ENCODE results near the gene GSTA4. TPM values are rescaled to one million over a fixed set of nuclear protein-coding genes. Genes with fewer than 3 reads are reported as not detected.

The GSTA4 gene
- total RNA-seq, 2 experiments from 2014 or later, result 21.6 to 21.7 TPM

DNA sequence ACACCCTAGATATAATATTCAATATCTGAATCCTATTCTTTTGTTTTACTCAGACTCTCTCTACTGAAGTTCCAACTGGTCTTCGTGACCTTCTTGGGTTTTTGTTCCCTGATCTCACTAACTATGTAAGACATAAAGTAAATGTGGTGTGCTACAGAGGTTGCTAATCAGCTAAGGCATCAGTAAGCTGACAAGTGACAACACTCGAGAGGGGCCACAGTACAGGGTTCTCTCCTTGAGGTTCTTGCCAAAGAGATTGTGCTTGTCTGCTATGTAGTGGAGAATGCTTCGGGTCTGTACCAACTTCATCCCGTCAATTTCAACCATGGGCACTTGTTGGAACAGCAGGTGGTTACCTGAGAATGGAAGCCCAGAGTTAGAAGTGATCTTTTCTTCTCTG is 9.9 kb downstream of the GSTA4 start:
- intact Hi-C loops (cut with micrococcal nuclease), result loop anchor here (2.0 kb wide), 3 partner anchors 374 to 822 kb away; no protein-coding TSS in a partner anchor
- peak; percentile 24 for DNase-seq
- CTCF ChIA-PET, result interaction anchor here (3.2 kb wide), 1 partner anchor 10 kb away, joined by 14 read pairs; the partner anchor contains the start of gene GSTA4
- Mint-ChIP-seq H3K27ac (peak overlapping the region; percentile 82), H3K9me3 (no peaks in the 10 kb centered on the region), H3K4me1 (ENCODE audit: low read depth) (peaks cover 69% of the 10 kb centered on the region), H3K27me3 (ENCODE audit: low read depth) (peaks cover 7% of the 10 kb centered on the region), H3K4me3 (no peak overlapping the region), H3K36me3 (ENCODE audit: low read depth) (peaks cover 34% of the 10 kb centered on the region)

DNA sequence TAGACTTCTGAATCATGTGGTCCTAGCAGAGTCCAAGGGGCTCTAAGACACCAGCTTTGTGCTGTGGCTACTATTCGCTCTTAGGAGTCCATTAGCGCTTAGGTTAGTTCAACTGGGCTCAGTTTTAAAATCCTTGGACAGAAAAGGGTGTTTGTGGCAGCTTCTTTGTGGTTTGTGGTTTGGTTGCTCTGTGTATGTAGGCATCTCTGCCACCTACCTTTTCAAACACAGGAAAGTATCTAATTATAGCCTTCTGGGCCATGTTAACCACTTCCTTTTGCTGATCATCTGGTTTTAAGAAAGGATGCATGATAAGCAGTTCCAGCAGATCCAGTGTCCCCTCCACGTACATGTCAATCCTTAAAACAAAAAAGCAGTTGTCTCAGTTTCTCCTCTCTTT is 10.8 kb downstream of the GSTA4 start:
- no peak overlapping the region for H3K4me3 Mint-ChIP-seq
- no peaks in the 10 kb centered on the region for H3K9me3 Mint-ChIP-seq
- peaks cover 63% of the 10 kb centered on the region for H3K4me1 Mint-ChIP-seq (ENCODE audit: low read depth)
- intact Hi-C loops (cut with micrococcal nuclease), result loop anchor here (1.0 to 5.0 kb wide), 10 partner anchors 8 to 821 kb away; partner anchors contain the start of genes ELOVL5, GSTA4 and TRAM2
- peak; percentile 81 for DNase-seq
- CTCF ChIA-PET, result interaction anchor here (1.6 to 3.2 kb wide), 3 partner anchors 10 to 11 kb away, joined by 5 to 14 read pairs (median 7); partner anchors contain the start of gene GSTA4
- peaks cover 28% of the 10 kb centered on the region for H3K36me3 Mint-ChIP-seq (ENCODE audit: low read depth)
- peaks cover 8% of the 10 kb centered on the region for H3K27me3 Mint-ChIP-seq (ENCODE audit: low read depth)
- peak overlapping the region; percentile 82 for H3K27ac Mint-ChIP-seq

DNA sequence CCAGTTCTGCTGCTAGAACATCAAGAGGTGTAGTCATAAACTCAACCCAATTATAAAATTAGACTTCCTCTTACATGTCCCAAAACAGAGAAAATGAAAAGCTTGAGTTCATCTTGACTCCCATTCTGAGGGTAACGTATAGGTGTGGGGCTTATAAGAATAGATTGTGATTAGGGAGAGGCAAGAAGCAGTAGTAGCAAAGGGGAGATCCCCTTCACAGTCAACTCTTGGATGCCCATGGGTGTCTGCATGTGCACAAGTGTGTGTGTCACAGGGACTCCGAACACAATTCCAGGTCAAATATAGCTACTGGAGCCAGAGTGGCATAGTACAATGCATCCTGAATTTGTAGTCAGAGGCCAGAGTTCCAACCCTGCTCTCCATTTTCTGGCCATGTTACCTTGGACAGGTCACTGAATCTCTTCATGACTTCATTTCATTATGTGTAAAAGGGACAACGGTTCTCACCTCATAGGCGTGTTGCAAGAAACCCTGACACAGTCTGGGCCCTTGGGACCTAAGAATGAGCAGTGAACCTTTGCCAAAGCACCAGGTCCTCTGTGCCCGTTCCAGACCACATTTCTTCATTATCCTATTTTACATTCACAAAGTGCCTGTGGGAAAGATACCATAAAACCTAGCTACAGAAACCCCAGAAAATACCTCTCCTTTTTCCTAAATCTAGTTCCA is 11.8 kb downstream of the GSTA4 start:
- H3K27me3 Mint-ChIP-seq (ENCODE audit: low read depth), result peaks cover 12% of the 10 kb centered on the region
- H3K9me3 Mint-ChIP-seq, result no peaks in the 10 kb centered on the region
- DNase-seq, result peak; percentile 36
- intact Hi-C loops (cut with micrococcal nuclease), result loop anchor here (5.0 kb wide), 5 partner anchors 324 to 686 kb away; partner anchors contain the start of genes ELOVL5 and TRAM2
- no peak overlapping the region for H3K4me3 Mint-ChIP-seq
- peaks cover 60% of the 10 kb centered on the region for H3K4me1 Mint-ChIP-seq (ENCODE audit: low read depth)
- H3K27ac Mint-ChIP-seq, result peak overlapping the region; percentile 82
- peaks cover 25% of the 10 kb centered on the region for H3K36me3 Mint-ChIP-seq (ENCODE audit: low read depth)
- CTCF ChIA-PET, result interaction anchor here (1.4 to 1.6 kb wide), 3 partner anchors 11 to 95 kb away, joined by 3 to 7 read pairs (median 5); partner anchors contain the start of gene GSTA4

DNA sequence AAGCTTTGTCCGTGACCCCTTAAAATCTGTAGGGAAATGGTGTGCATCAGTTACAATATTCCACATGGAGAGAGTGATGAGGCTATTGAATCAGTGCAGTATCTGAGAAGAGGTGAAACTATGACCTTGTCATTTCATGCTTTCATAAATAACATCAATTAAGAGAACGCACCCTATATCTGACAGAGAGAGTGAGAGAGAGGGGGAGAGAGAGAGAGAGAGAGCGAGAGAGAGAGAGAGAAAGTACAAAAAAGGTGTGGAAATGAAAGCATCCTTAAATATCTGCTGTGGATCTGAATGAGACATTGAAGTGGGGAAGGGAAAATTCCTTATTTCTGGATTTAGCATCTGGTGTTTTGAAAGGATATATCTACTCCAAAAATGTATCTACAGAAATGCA is 12.4 kb downstream of the GSTA4 start:
- CTCF ChIA-PET, result interaction anchor here (1.4 to 1.6 kb wide), 3 partner anchors 11 to 94 kb away, joined by 3 to 7 read pairs (median 5); partner anchors contain the start of gene GSTA4
- H3K27ac Mint-ChIP-seq, result peak overlapping the region; percentile 82
- peak overlapping the region; percentile 20 for H3K4me3 Mint-ChIP-seq
- H3K4me1 Mint-ChIP-seq (ENCODE audit: low read depth), result peaks cover 60% of the 10 kb centered on the region
- peaks cover 14% of the 10 kb centered on the region for H3K27me3 Mint-ChIP-seq (ENCODE audit: low read depth)
- H3K36me3 Mint-ChIP-seq (ENCODE audit: low read depth), result peaks cover 27% of the 10 kb centered on the region
- H3K9me3 Mint-ChIP-seq, result no peaks in the 10 kb centered on the region
- intact Hi-C loops (cut with micrococcal nuclease), result loop anchor here (5.0 kb wide), 5 partner anchors 325 to 685 kb away; partner anchors contain the start of genes ELOVL5 and TRAM2
- no peak for DNase-seq

DNA sequence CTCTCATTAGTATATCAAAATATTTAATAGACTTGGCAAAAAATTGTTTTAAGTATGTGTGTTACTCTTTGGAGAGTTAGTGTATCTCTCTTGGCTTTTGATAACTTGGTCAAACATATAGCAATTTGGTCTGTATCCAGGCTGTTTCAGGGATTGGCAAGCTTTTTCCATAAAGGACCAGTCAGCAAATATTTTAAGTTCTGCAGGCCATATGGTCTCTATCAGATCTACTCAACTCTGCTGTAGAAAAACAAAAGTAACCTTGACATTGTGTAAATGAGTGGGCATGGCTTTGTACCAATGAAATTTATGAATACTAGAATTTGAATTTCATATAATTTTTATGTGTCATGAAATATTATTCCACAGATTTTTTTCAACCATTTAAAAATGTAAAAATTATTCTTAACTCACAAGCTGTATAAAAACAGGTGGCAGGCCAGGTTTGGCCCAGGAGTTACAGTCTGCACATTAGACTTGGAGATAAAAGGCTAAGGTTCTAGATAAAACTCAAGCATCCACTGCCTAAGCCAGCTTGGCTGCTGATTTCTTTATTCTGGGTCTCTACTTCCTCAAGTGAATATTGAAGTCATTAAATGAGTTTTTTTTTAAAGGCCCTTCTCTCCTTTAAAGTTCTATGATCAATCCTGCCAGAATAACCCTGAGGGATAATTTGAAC is 13.7 kb downstream of the GSTA4 start:
- Mint-ChIP-seq H3K27ac (no peak overlapping the region), H3K4me1 (ENCODE audit: low read depth) (peaks cover 62% of the 10 kb centered on the region), H3K27me3 (ENCODE audit: low read depth) (peaks cover 14% of the 10 kb centered on the region), H3K36me3 (ENCODE audit: low read depth) (peaks cover 24% of the 10 kb centered on the region), H3K4me3 (no peak overlapping the region), H3K9me3 (no peaks in the 10 kb centered on the region)
- no peak for DNase-seq
- intact Hi-C loops (cut with micrococcal nuclease), result loop anchor here (5.0 kb wide), 5 partner anchors 326 to 684 kb away; partner anchors contain the start of genes ELOVL5 and TRAM2
- CTCF ChIA-PET, result interaction anchor here (1.0 kb wide), 1 partner anchor 8 kb away, joined by 4 read pairs; no protein-coding TSS in a partner anchor

DNA sequence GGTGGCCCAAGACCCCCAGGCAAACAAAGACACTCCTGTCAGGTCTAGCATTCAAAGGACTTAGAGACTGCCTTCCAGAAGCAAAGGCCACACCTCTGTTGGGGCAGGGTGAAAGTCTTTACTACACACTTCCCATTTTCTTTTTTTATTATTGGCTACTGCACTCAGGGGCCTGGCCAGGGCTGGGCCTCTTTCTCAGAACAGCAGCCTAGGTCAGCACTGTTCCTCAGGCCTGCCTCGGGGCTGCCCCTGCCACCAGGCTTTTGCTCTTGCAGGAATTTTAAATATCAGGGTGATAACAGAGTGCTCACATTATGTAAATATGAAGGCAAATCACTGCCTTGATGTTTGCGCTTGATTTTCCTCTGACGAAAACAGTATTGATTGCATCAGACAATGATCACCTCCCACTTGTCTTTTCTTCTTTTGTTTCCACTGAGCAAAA is 18.5 kb downstream of the GSTA4 start:
- Mint-ChIP-seq H3K27me3 (ENCODE audit: low read depth) (peaks cover 10% of the 10 kb centered on the region), H3K4me1 (ENCODE audit: low read depth) (peaks cover 34% of the 10 kb centered on the region), H3K9me3 (no peaks in the 10 kb centered on the region), H3K36me3 (ENCODE audit: low read depth) (peaks cover 3% of the 10 kb centered on the region), H3K27ac (peak overlapping the region; percentile 92), H3K4me3 (peak overlapping the region; percentile 12)
- peak; percentile 74 for DNase-seq
- CTCF ChIA-PET, result interaction anchor here (0.6 kb wide), 1 partner anchor 66 kb away, joined by 5 read pairs; no protein-coding TSS in a partner anchor
- intact Hi-C loops (cut with micrococcal nuclease), result loop anchor here (1.0 kb wide), 7 partner anchors 8 to 603 kb away; partner anchors contain the start of gene GSTA4

DNA sequence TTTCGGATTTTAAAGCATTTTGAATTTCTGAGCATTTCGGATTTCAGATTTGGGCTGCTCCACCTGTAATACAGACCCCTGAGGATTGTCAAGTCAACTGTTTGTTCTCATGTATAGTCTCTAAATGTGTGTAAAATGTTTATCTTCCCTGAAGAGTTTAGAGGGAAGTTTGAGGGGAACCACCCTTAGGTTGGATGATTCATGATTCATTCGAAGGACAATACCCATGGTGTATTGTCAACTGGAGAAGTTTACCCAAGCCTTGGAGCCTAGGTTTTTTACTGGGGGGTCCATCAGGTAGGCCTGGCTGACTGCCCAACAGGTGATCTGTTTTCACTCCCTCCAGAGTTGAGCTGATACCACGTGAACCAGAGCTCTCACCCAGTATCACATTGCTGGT is 18.9 kb downstream of the GSTA4 start:
- peaks cover 34% of the 10 kb centered on the region for H3K4me1 Mint-ChIP-seq (ENCODE audit: low read depth)
- peak overlapping the region; percentile 92 for H3K27ac Mint-ChIP-seq
- H3K4me3 Mint-ChIP-seq, result peak overlapping the region; percentile 12
- peaks cover 10% of the 10 kb centered on the region for H3K27me3 Mint-ChIP-seq (ENCODE audit: low read depth)
- H3K9me3 Mint-ChIP-seq, result no peaks in the 10 kb centered on the region
- intact Hi-C loops (cut with micrococcal nuclease), result loop anchor here (1.0 kb wide), 7 partner anchors 8 to 603 kb away; partner anchors contain the start of gene GSTA4
- CTCF ChIA-PET, result interaction anchor here (0.6 kb wide), 1 partner anchor 66 kb away, joined by 5 read pairs; no protein-coding TSS in a partner anchor
- H3K36me3 Mint-ChIP-seq (ENCODE audit: low read depth), result peaks cover 3% of the 10 kb centered on the region
- peak; percentile 21 for DNase-seq

DNA sequence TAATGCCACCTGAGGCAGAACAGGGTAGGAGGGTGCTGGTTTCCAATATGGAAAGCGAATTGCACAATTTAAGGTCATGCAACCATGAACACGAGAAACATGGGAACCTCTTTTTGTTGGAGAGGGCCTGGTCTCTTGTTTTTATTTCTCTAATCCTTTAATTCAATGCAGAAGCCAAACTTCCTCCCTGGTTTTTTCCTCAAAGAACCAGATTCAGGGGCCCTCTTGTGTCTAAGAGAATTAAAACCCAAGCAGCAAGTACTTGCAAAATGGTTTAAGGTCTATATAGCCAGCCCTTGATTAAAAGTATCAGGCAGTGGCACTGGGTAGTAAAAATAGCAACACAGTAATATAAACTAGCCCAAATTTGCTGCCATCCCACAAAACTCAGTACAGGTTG is 19.5 kb downstream of the GSTA4 start:
- intact Hi-C loops (cut with micrococcal nuclease), result no loop called here
- Mint-ChIP-seq H3K4me3 (no peak overlapping the region), H3K9me3 (no peaks in the 10 kb centered on the region), H3K4me1 (ENCODE audit: low read depth) (peaks cover 34% of the 10 kb centered on the region), H3K27me3 (ENCODE audit: low read depth) (peaks cover 10% of the 10 kb centered on the region), H3K27ac (no peak overlapping the region), H3K36me3 (ENCODE audit: low read depth) (peaks cover 3% of the 10 kb centered on the region)
- CTCF ChIA-PET, result no interaction called here
- no peak for DNase-seq

DNA sequence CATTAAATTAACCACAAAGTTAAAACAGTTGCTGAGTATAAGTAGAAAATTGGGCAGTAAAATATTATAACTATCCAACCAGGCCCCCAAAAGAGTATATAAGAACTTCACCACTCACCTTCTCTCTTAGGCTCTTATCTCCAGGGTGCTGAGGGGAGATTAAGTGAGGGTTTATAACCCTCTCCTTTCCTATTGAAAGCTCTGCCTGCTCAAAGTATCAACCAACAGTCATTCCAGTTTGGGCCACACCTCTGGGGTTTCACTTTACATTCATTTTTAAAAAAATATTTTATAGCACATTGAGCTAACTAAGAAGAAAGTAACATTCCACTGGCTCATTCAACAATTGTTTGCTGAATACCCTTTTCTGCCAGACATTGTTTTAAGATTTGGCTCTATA is 22.1 kb downstream of the GSTA4 start:
- peaks cover 27% of the 10 kb centered on the region for H3K4me1 Mint-ChIP-seq (ENCODE audit: low read depth)
- no peaks in the 10 kb centered on the region for H3K36me3 Mint-ChIP-seq (ENCODE audit: low read depth)
- H3K4me3 Mint-ChIP-seq, result no peak overlapping the region
- no peaks in the 10 kb centered on the region for H3K9me3 Mint-ChIP-seq
- CTCF ChIA-PET, result interaction anchor here (1.3 kb wide), 1 partner anchor 9 kb away, joined by 4 read pairs; no protein-coding TSS in a partner anchor
- no peaks in the 10 kb centered on the region for H3K27me3 Mint-ChIP-seq (ENCODE audit: low read depth)
- no peak for DNase-seq
- no peak overlapping the region for H3K27ac Mint-ChIP-seq
- intact Hi-C loops (cut with micrococcal nuclease), result no loop called here

DNA sequence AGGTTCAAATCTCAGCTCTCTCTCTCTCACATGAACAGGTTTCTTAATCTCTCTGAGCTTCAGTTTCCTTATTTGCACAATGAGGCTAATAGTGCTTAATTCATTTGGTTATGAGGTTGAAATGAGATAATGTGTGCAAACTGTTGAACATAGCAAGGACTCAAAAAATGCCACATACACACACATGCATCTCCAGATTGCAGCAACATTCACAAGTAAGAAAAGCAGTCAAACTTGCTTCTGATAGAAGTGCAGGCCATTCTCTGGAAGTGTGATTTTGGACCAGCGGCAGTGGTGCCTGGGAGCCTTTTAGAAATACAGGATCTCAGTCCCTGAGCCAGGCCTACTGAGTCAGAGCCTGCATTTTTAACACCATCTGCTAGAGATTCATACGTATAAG is 25.7 kb downstream of the GSTA4 start:
- CTCF ChIA-PET, result interaction anchor here (1.0 kb wide), 1 partner anchor 29 kb away, joined by 3 read pairs; no protein-coding TSS in a partner anchor
- intact Hi-C loops (cut with micrococcal nuclease), result no loop called here
- Mint-ChIP-seq H3K4me1 (ENCODE audit: low read depth) (no peaks in the 10 kb centered on the region), H3K4me3 (no peak overlapping the region), H3K36me3 (ENCODE audit: low read depth) (no peaks in the 10 kb centered on the region), H3K27ac (no peak overlapping the region), H3K9me3 (no peaks in the 10 kb centered on the region), H3K27me3 (ENCODE audit: low read depth) (no peaks in the 10 kb centered on the region)
- no peak for DNase-seq

DNA sequence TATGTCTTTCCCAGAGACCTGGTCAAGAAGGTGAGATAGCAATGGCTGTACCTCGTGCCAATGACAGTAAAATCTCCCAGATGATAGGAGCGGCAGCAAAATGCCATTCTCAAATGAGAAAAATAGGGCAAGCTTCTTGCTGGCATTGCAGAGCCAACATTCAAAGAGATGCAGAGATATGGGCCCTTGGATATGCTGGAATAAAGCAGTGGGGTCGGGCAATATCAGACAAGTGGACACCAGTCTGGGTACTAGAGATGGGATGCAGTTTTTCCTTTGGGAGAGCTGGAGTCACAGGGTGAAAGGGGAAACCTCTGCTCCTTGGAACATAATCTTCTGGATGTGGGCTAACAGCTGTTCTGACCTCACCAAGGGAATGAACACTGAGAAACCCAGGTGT is 29.0 kb downstream of the GSTA4 start:
- H3K27me3 Mint-ChIP-seq (ENCODE audit: low read depth), result peaks cover 2% of the 10 kb centered on the region
- no peak overlapping the region for H3K4me3 Mint-ChIP-seq
- DNase-seq, result no peak
- no peak overlapping the region for H3K27ac Mint-ChIP-seq
- no peaks in the 10 kb centered on the region for H3K36me3 Mint-ChIP-seq (ENCODE audit: low read depth)
- no peaks in the 10 kb centered on the region for H3K9me3 Mint-ChIP-seq
- CTCF ChIA-PET, result no interaction called here
- no peaks in the 10 kb centered on the region for H3K4me1 Mint-ChIP-seq (ENCODE audit: low read depth)
- intact Hi-C loops (cut with micrococcal nuclease), result no loop called here

DNA sequence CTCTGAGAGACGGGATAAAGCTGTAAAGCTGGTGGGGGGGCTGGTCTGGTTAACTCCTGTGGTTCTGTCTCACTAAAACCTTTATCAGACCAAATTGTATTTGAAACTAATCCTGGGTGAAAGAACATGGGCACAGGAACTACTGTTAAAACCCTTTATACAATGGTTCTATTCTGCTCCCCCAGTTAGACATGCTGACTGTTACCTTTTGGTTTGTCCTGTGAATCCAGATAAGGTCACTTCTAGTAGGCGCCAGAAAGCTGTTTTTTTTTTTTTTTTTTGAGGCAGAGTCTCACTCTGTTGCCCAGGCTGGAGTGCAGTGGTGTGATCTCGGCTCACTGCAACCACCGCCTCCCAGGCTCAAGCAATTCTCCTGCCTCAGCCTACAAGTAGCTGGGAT is 29.7 kb downstream of the GSTA4 start:
- Mint-ChIP-seq H3K4me3 (no peak overlapping the region), H3K27ac (no peak overlapping the region), H3K36me3 (ENCODE audit: low read depth) (no peaks in the 10 kb centered on the region), H3K27me3 (ENCODE audit: low read depth) (peaks cover 2% of the 10 kb centered on the region), H3K4me1 (ENCODE audit: low read depth) (no peaks in the 10 kb centered on the region), H3K9me3 (no peaks in the 10 kb centered on the region)
- CTCF ChIA-PET, result no interaction called here
- intact Hi-C loops (cut with micrococcal nuclease), result no loop called here
- no peak for DNase-seq

All from activated naive CD4-positive, alpha-beta T cell treated with anti-CD3 and anti-CD28 coated beads for 36 hours (primary cell).